ENCODE measurements around the gene RALGDS. TPM values are rescaled to one million over a fixed set of nuclear protein-coding genes. Genes with fewer than 3 reads are reported as not detected.

The RALGDS gene
- total RNA-seq, 2 donors from 2014 or later = 24.2 to 39.7 TPM

DNA sequence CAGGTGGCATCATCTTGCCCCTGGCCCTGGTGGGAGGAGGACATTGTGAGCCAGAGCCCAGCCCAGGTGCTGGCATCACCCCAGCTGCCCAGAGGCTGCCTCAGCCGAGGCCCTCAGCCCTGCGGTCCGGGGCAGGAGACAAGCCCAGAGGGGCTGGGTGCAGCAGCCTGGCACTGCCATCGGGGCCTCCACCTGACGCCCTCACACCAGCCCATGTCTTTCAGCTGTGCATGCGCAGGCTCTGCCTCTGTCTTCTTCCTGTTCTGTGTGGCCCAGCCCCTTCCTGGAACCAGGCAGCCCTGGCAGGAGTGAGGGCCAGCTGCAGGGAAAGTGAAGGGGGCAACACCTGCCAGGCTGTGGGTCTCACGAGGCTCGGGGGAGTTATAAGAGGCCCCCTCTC lies 64.0 kb downstream of the RALGDS start:
- H3K27ac ChIP-seq = no peak overlapping the region
- no peaks in the 10 kb centered on the region for H3K27me3 ChIP-seq
- intact Hi-C loops (cut with DNase I) = no loop called here
- H3K9ac ChIP-seq (ENCODE audit: low read depth in 2 of 2, low read length in 2 of 2) = no peak overlapping the region
- TF ChIP-seq, protein P1, sequence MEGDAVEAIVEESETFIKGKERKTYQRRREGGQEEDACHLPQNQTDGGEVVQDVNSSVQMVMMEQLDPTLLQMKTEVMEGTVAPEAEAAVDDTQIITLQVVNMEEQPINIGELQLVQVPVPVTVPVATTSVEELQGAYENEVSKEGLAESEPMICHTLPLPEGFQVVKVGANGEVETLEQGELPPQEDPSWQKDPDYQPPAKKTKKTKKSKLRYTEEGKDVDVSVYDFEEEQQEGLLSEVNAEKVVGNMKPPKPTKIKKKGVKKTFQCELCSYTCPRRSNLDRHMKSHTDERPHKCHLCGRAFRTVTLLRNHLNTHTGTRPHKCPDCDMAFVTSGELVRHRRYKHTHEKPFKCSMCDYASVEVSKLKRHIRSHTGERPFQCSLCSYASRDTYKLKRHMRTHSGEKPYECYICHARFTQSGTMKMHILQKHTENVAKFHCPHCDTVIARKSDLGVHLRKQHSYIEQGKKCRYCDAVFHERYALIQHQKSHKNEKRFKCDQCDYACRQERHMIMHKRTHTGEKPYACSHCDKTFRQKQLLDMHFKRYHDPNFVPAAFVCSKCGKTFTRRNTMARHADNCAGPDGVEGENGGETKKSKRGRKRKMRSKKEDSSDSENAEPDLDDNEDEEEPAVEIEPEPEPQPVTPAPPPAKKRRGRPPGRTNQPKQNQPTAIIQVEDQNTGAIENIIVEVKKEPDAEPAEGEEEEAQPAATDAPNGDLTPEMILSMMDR (IDR thresholded peaks at IDR 0.05) = no peak
- no peaks in the 10 kb centered on the region for H3K36me3 ChIP-seq
- H3K4me3 ChIP-seq = no peak overlapping the region
- H3K4me1 ChIP-seq = no peaks in the 10 kb centered on the region
- no peak for DNase-seq
- H3K9me3 ChIP-seq = no peaks in the 10 kb centered on the region

DNA sequence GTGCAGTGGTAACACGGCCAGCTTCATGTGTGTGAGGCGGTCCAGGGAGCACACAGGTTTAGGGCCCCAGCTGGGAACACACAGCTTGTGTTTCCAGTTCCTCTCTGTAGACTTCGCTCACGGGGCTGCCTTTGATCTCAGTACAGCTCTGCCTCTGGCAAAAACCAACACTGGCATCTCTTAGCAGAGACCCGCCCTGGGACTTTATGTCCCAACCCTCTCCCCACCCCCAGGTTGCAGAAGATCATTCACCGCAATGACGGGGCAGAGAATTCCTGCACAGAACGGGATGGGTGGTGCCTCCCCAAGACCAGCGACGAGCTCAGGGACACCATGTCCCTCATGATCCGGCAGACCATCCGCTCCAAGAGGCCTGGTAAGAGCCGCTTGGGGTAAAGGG lies 64.5 kb downstream of the RALGDS start:
- H3K36me3 ChIP-seq = no peaks in the 10 kb centered on the region
- no peaks in the 10 kb centered on the region for H3K9me3 ChIP-seq
- no peak overlapping the region for H3K4me3 ChIP-seq
- H3K27me3 ChIP-seq = no peaks in the 10 kb centered on the region
- H3K4me1 ChIP-seq = no peaks in the 10 kb centered on the region
- H3K9ac ChIP-seq (ENCODE audit: low read depth in 2 of 2, low read length in 2 of 2) = no peak overlapping the region
- intact Hi-C loops (cut with DNase I) = no loop called here
- TF ChIP-seq, protein P1 (IDR thresholded peaks at IDR 0.05) = no peak
- no peak overlapping the region for H3K27ac ChIP-seq
- DNase-seq = no peak

DNA sequence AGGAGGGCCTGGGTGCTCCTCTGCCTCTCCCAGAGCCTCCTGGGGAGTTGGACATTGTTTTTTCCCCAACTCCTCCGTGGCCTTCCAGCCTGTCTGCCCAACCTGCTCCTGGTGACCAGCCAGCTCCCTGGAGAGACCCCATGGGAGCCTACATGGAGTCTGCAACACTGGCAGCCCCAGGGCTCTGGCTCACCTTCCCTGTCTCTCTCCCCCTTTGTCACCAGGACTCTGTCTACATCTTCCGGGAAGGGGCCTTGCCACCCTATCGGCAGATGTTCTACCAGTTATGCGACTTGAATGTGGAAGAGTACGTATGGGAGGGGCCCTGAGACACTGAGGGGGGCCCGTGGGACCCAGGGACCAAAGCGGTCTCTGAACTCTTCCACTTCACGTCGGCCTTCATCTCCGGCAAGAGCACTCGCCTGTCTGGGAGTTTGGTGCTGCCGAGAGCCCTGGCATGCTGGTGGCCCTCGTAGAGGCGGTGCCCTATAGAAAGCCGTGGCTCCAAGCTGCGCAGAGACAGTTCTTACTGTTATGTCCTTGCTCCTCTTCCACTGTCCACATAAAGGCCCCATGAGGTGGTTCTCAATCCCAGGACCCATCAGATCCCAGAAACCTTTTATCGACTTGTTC lies 65.1 kb downstream of the RALGDS start:
- DNase-seq = no peak
- TF ChIP-seq, protein P1 (IDR thresholded peaks at IDR 0.05) = no peak
- Histone ChIP-seq H3K4me3 (no peak overlapping the region), H3K27ac (no peak overlapping the region), H3K36me3 (no peaks in the 10 kb centered on the region), H3K9ac (ENCODE audit: low read depth in 2 of 2, low read length in 2 of 2) (no peak overlapping the region), H3K9me3 (no peaks in the 10 kb centered on the region), H3K27me3 (no peaks in the 10 kb centered on the region), H3K4me1 (peaks cover 3% of the 10 kb centered on the region)
- intact Hi-C loops (cut with DNase I) = no loop called here

DNA sequence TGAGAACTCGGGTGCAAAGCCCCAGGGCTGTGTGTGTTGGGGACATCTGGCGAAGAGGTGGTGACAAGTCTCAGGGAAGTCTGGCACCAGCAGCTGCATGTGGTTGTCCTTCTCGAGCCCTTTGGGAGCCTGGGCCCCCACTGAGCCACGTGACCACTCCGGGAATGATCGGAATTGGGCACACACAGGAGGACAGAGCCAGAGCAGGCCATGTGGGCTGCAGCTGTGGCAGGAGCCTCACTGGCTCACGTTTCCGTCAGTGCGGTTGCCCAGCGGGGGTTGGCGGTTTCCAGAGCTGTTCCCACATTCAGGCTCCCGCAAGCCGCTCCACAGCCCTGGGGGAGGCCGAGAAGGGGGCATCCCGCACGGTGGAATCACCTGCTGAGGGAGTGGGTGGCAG lies 66.1 kb downstream of the RALGDS start:
- H3K36me3 ChIP-seq = no peaks in the 10 kb centered on the region
- H3K9me3 ChIP-seq = no peaks in the 10 kb centered on the region
- no peak overlapping the region for H3K9ac ChIP-seq (ENCODE audit: low read depth in 2 of 2, low read length in 2 of 2)
- peaks cover 3% of the 10 kb centered on the region for H3K4me1 ChIP-seq
- H3K27me3 ChIP-seq = no peaks in the 10 kb centered on the region
- TF ChIP-seq, protein P1 (IDR thresholded peaks at IDR 0.05) = no peak
- no peak overlapping the region for H3K27ac ChIP-seq
- intact Hi-C loops (cut with DNase I) = no loop called here
- no peak for DNase-seq
- H3K4me3 ChIP-seq = no peak overlapping the region

DNA sequence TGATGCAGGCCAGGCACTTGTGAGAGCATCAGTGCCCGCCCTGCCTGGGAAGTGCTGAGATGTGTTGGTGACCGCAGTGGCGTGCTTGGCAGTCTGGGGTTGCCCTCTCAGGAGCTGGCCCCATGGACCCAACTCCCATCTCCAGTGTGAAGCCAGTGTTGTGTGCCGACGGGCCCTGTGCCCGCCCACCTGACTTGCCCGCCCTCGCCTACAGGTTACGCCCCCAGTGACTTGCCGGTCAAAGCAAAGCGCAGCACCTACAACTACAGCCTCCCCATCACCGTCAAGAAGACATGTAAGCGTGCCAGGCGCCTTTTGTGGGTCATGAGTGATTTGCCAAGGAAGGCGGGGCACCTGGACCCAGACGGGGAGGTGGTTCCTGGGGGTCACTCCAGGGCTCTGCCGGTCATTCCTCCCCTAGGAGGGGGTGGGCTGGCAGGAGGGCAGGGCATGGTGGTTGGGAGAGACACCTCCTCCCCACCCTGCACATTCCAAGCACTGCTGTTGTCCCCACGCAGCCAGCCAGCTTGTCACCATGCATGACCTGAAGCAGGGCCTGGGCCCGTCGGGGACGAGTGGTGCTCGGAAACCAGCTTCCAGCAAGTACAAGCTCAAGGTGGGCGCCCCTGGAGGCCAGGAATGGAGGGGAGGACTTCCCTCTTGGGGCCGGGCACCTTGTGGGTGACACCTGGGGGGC lies 66.7 kb downstream of the RALGDS start:
- no peak overlapping the region for H3K9ac ChIP-seq (ENCODE audit: low read depth in 2 of 2, low read length in 2 of 2)
- H3K36me3 ChIP-seq = no peaks in the 10 kb centered on the region
- H3K27ac ChIP-seq = no peak overlapping the region
- no peaks in the 10 kb centered on the region for H3K9me3 ChIP-seq
- no peak for DNase-seq
- no peaks in the 10 kb centered on the region for H3K27me3 ChIP-seq
- H3K4me3 ChIP-seq = no peak overlapping the region
- intact Hi-C loops (cut with DNase I) = no loop called here
- peaks cover 3% of the 10 kb centered on the region for H3K4me1 ChIP-seq
- TF ChIP-seq, protein P1 (IDR thresholded peaks at IDR 0.05) = no peak
